K562 (cell line): ENCODE data around the gene MCOLN2. TPM values are rescaled to one million over a fixed set of nuclear protein-coding genes. Genes with fewer than 3 reads are reported as not detected.

Experiments used
- ATAC-seq: fragments of 200-7000 bp; cut with Tn5 transposase; 3 replicates; pipeline ENCODE4 v1.9.1; 2020; ENCODE audit warnings: moderate library complexity
- BruUV-seq: library from RNA; stranded (reverse); fragments of 400-500 nt; replicated peaks from 2 replicates; lab custom pipeline; 2021; lab: Mats Ljungman, UMichigan
- CTCF ChIA-PET: fragments of 300-600 bp; formaldehyde crosslinking; extraction: SDS; loops from one replicate; lab custom pipeline; 2021; ENCODE audit warnings: low intra/inter-chr PET ratio; lab: Yijun Ruan, JAX
- POLR2A ChIA-PET: fragments of 300-600, 350-650 bp; sonication (Branson Sonifier 250); formaldehyde crosslinking; extraction: SDS; loops from one replicate; lab custom pipeline; 2021; ENCODE audit warnings: antibody characterized with exemption, inconsistent platforms; lab: Yijun Ruan, JAX
- DNase-seq, 4 experiments: peaks; one replicate each; pipeline versions ENCODE4 v3.0.0 to v3.0.0-alpha.2; 2011 to 2018; ENCODE audit warnings: low spot score in 3 of 4, mixed read lengths in 3 of 4; ENCODE audit errors: extremely low read depth in 1 of 4
- FAIRE-seq: peaks from 2 replicates; lab custom pipeline; 2011; peaks lifted over from hg19 to GRCh38; lab: Jason Lieb, UNC
- H2AFZ ChIP-seq: 2 replicates; pipeline ENCODE4 v1.6.0; 2011; ENCODE audit warnings: low read depth, low read length, control low read depth, inconsistent platforms
- H3K27ac ChIP-seq: fragments of 200-600 bp; 3 replicates; pipeline ENCODE4 v1.8.0; 2011; ENCODE audit warnings: low read depth, mild to moderate bottlenecking, control low read depth, inconsistent platforms, low read length, moderate library complexity, mixed read lengths; ENCODE audit errors: extremely low read depth
- H3K27me3 ChIP-seq, 2 experiments: fragments of 300-600 bp in 1 of 2; 2 replicates in 1 of 2; 3 replicates in 1 of 2; pipeline versions ENCODE4 v1.6.0 to v1.8.0; 2011; ENCODE audit warnings: inconsistent platforms in 2 of 2, low read length in 2 of 2, mild to moderate bottlenecking in 1 of 2, mixed read lengths in 1 of 2, moderate library complexity in 1 of 2; ENCODE audit not compliant: control insufficient read depth in 2 of 2, insufficient read depth in 2 of 2
- H3K36me3 ChIP-seq: fragments of 300-600 bp; 3 replicates; pipeline ENCODE4 v1.8.0; 2011; ENCODE audit warnings: mild to moderate bottlenecking, low read length, inconsistent platforms; ENCODE audit not compliant: control insufficient read depth, insufficient read depth
- H3K4me1 ChIP-seq, 2 experiments: fragments of 200-600 bp in 1 of 2; replicated peaks in 1 of 2; 2 replicates in 1 of 2; 3 replicates in 1 of 2; pipeline versions ENCODE4 v1.5.1 to v1.8.0; 2011; ENCODE audit warnings: inconsistent platforms in 2 of 2, low read length in 2 of 2, mild to moderate bottlenecking in 1 of 2, mixed read lengths in 1 of 2, moderate library complexity in 1 of 2; ENCODE audit not compliant: control insufficient read depth in 2 of 2, insufficient read depth in 2 of 2
- H3K4me2 ChIP-seq: 2 replicates; pipeline ENCODE4 v1.6.1; 2011; ENCODE audit warnings: low read length, control low read depth, inconsistent platforms, mixed read lengths; ENCODE audit not compliant: insufficient read depth
- H3K4me3 ChIP-seq: fragments of 200-600 bp; sonication (generic), shearing (Covaris generic); 2 replicates; pipeline ENCODE4 v1.5.1; 2016; ENCODE audit warnings: control low read depth, inconsistent platforms
- H3K79me2 ChIP-seq: fragments of 200-600 bp; 3 replicates; pipeline ENCODE4 v1.8.0; 2011; ENCODE audit warnings: low read length, inconsistent platforms; ENCODE audit not compliant: control insufficient read depth, insufficient read depth
- H3K9ac ChIP-seq, 2 experiments: 2 replicates each; pipeline versions ENCODE4 v1.6.0 to v1.6.1; 2011; ENCODE audit warnings: low read depth in 2 of 2, low read length in 2 of 2, control low read depth in 1 of 2, inconsistent platforms in 1 of 2, mild to moderate bottlenecking in 1 of 2, mixed read lengths in 1 of 2; ENCODE audit not compliant: insufficient read depth in 1 of 2
- H3K9me1 ChIP-seq: one replicate; pipeline ENCODE4 v1.6.0; 2011; ENCODE audit warnings: inconsistent platforms, mild to moderate bottlenecking, low read length, moderate library complexity; ENCODE audit not compliant: control insufficient read depth, insufficient read depth
- H3K9me3 ChIP-seq: replicated peaks from 2 replicates; pipeline ENCODE4 v1.5.1; 2011; ENCODE audit warnings: low read depth, low read length, inconsistent platforms; ENCODE audit not compliant: control insufficient read depth, insufficient read depth
- H4K20me1 ChIP-seq: replicated peaks from 2 replicates; pipeline ENCODE4 v1.6.1; 2011; ENCODE audit warnings: low read length, inconsistent platforms, mixed read lengths; ENCODE audit not compliant: control insufficient read depth, insufficient read depth
- DMBX1 ChIP-seq: fragments of 250-450 bp; sonication (Bioruptor Pico); IDR thresholded peaks from 2 replicates; pipeline ENCODE4 v1.8.0; 2022; ENCODE audit warnings: inconsistent platforms, mild to moderate bottlenecking, moderate library complexity, borderline replicate concordance
- GATAD2A ChIP-seq: fragments of 450-650 bp; IDR thresholded peaks from 2 replicates; pipeline ENCODE4 v1.6.1; 2017
- KHSRP ChIP-seq: fragments of 450-650 bp; IDR thresholded peaks from 2 replicates; pipeline ENCODE4 v1.6.1; 2017
- MAZ ChIP-seq, 2 experiments: fragments of 450-650 bp in 1 of 2; sonication (generic) in 1 of 2; formaldehyde crosslinking; IDR thresholded peaks in 1 of 2; conservative IDR thresholded peaks in 1 of 2; 2 replicates each; pipeline versions ENCODE4 v1.4.0 to v1.5.0; 2020; ENCODE audit warnings: mild to moderate bottlenecking in 1 of 2, missing genetic modification reagents in 1 of 2
- PML ChIP-seq: IDR thresholded peaks from 2 replicates; pipeline ENCODE4 v1.6.1; 2012; ENCODE audit warnings: low read length, inconsistent platforms
- SAP30 ChIP-seq: fragments of 200-600 bp; sonication (generic); IDR thresholded peaks from 2 replicates; pipeline ENCODE4 v1.6.1; 2012; ENCODE audit warnings: borderline replicate concordance, low read depth, mild to moderate bottlenecking, moderate library complexity, low read length, control low read depth, inconsistent platforms; ENCODE audit not compliant: insufficient read depth, poor library complexity, severe bottlenecking
- SIX5 ChIP-seq, 2 experiments: IDR thresholded peaks; 2 replicates each; pipeline ENCODE4 v1.6.1; 2011; ENCODE audit warnings: low read length in 2 of 2, borderline replicate concordance in 1 of 2, low read depth in 1 of 2, mild to moderate bottlenecking in 1 of 2, moderate library complexity in 1 of 2; ENCODE audit not compliant: insufficient read depth in 1 of 2
- ZBTB1 ChIP-seq: sonication (generic); formaldehyde crosslinking; IDR thresholded peaks from 2 replicates; pipeline ENCODE4 v1.8.1; 2023; ENCODE audit warnings: missing genetic modification reagents, low read depth, mild to moderate bottlenecking, borderline replicate concordance
- ZNF282 ChIP-seq: sonication (generic); formaldehyde crosslinking; IDR thresholded peaks from 2 replicates; pipeline ENCODE4 v1.8.1; 2023; ENCODE audit warnings: missing genetic modification reagents
- ZNF384 ChIP-seq: IDR thresholded peaks from 2 replicates; pipeline ENCODE4 v1.6.1; 2012; ENCODE audit warnings: low read depth, low read length, improper control_type of control experiment
- ZNF407 ChIP-seq: fragments of 450-650 bp; IDR thresholded peaks from 2 replicates; pipeline ENCODE4 v1.6.1; 2016; ENCODE audit warnings: low read depth
- ZNF41 ChIP-seq: fragments of 250-450 bp; sonication (Bioruptor Pico); conservative IDR thresholded peaks from 2 replicates; pipeline ENCODE4 v1.4.0; 2020; ENCODE audit warnings: mild to moderate bottlenecking
- in situ Hi-C: fragments of 300-500 bp; cut with MboI; formaldehyde crosslinking; loops from 4 replicates; pipeline ENCODE4 v1.15.0; 2018; ENCODE audit warnings: inconsistent platforms, mixed read lengths
- intact Hi-C: fragments of 100-400 bp; cut with micrococcal nuclease; formaldehyde crosslinking; loops from 2 replicates; pipeline ENCODE4 v1.14.2; 2022
- polyA plus RNA-seq, 8 experiments: library from polyadenylated mRNA; depleted of rRNA in 4 of 8; stranded (reverse) in 5 of 8; unstranded in 3 of 8; fragments of >200 nt; fragmentation: Nextera tagmentation in 2 of 8; fragmentation: Illumina TruSeq in 1 of 8; extraction: Ambion mirVana in 2 of 8; extraction: Trizol in 1 of 8; gene quantifications; 2 replicates each; pipeline versions ENCODE4 v1.2.1 to v1.2.3, GENCODE V29; 2011 to 2014; ENCODE audit warnings: inconsistent platforms in 1 of 8, missing spikeins in 1 of 8
- total RNA-seq, 7 experiments: library from RNA; depleted of rRNA in 6 of 7; stranded (reverse); fragments of >200 nt in 6 of 7; fragmentation: Illumina TruSeq in 2 of 7; extraction: Trizol in 2 of 7; gene quantifications; 2 replicates each; pipeline versions ENCODE4 v1.2.1 to v1.2.3, GENCODE V29; 2011 to 2021; ENCODE audit warnings: low replicate concordance in 1 of 7
- TF ChIP-seq, protein P1 (sequence below): fragments of 250-450 bp; sonication (Bioruptor Pico); IDR thresholded peaks from 2 replicates; pipeline ENCODE4 v1.9.0; 2021; ENCODE audit warnings: mild to moderate bottlenecking, inconsistent platforms

The MCOLN2 gene
- total and polyA plus RNA-seq, 9 of the 15 experiments (the other 6 are each of a cell fraction or from before 2014, with no cell fraction given) = 0.18 TPM; not detected in 8

- in situ Hi-C loops = no loop called here
- POLR2A ChIA-PET = no interaction called here
Observed at GRCh38 chr1:84985365-84985764, 11.5 kb downstream of the MCOLN2 start.

More at GRCh38 chr1:84985365-84985764, 11.5 kb downstream of the MCOLN2 start:
- FAIRE-seq (no peak), DNase-seq (no peak), ATAC-seq (no peak)
- CTCF ChIA-PET = no interaction called here
- BruUV-seq = no TSS peak
- H3K27me3 ChIP-seq = no peaks in the 10 kb centered on the region
- no peak overlapping the region for H3K27ac ChIP-seq
- no peak overlapping the region for H2AFZ ChIP-seq
- no peaks in the 10 kb centered on the region for H3K9me3 ChIP-seq
- no peak overlapping the region for H3K4me3 ChIP-seq
- no peaks in the 10 kb centered on the region for H3K36me3 ChIP-seq
- no peaks in the 10 kb centered on the region for H3K79me2 ChIP-seq
- H3K9me1 ChIP-seq = no peaks in the 10 kb centered on the region
- intact Hi-C loops = no loop called here
- H3K4me2 ChIP-seq = no peak overlapping the region
- TF ChIP-seq ZNF282 (CRISPR knock-in tag) = no peak
- no peak for TF ChIP-seq ZNF407
- TF ChIP-seq GATAD2A = no peak
- no peak for TF ChIP-seq SIX5 (IDR thresholded peaks at IDR 0.05; ENCODE audit: borderline replicate concordance in 1 of 2, insufficient read depth in 1 of 2, low read depth in 1 of 2, low read length in 2 of 2)
- TF ChIP-seq ZNF41 = no peak
- TF ChIP-seq DMBX1 (CRISPR knock-in tag) = no peak
- TF ChIP-seq SAP30 = no peak
- TF ChIP-seq MAZ (CRISPR knock-in tag; conservative IDR thresholded peaks at IDR 0.05 in 1 of 2, IDR thresholded peaks at IDR 0.05 in 1 of 2) = no peak
- no peak for TF ChIP-seq PML
- no peak for TF ChIP-seq ZBTB1 (CRISPR knock-in tag)
- TF ChIP-seq, protein P1, sequence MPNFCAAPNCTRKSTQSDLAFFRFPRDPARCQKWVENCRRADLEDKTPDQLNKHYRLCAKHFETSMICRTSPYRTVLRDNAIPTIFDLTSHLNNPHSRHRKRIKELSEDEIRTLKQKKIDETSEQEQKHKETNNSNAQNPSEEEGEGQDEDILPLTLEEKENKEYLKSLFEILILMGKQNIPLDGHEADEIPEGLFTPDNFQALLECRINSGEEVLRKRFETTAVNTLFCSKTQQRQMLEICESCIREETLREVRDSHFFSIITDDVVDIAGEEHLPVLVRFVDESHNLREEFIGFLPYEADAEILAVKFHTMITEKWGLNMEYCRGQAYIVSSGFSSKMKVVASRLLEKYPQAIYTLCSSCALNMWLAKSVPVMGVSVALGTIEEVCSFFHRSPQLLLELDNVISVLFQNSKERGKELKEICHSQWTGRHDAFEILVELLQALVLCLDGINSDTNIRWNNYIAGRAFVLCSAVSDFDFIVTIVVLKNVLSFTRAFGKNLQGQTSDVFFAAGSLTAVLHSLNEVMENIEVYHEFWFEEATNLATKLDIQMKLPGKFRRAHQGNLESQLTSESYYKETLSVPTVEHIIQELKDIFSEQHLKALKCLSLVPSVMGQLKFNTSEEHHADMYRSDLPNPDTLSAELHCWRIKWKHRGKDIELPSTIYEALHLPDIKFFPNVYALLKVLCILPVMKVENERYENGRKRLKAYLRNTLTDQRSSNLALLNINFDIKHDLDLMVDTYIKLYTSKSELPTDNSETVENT (CRISPR knock-in tag) = no peak
- TF ChIP-seq ZNF384 = no peak
- no peak for TF ChIP-seq KHSRP
- H4K20me1 ChIP-seq = no peaks in the 10 kb centered on the region
- H3K4me1 ChIP-seq = no peaks in the 10 kb centered on the region
- no peak overlapping the region for H3K9ac ChIP-seq
